Measurements from ENCODE around the gene FILIP1L.

FILIP1L gene

DNA sequence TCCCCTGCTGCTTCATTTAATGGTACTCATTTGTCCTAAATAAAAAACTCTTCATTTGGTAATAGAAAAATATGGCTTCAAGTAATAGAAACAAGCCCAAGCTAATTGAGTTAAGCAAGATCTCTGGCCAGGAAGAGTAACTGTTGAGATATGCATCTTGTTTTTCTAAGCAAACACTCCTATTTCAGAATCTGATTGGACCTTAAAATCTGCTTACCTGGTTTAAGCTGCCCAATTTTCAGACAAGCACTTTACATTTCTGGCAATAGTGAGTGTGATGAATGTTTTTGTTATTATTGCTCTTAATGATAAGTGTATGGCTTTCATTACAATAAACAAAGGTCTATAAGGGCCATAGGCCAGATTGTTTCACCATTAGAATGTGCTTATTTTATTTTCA, 210.4 kb downstream of the FILIP1L start:
- DNase-seq (no peak), ATAC-seq (ENCODE audit: insufficient read depth, low read depth) (no peak)
- no peak overlapping the region for H2AFZ ChIP-seq (ENCODE audit: low read depth, low read length)
- H3K27ac ChIP-seq (ENCODE audit: low read length) = no peak overlapping the region
- H4K20me1 ChIP-seq (ENCODE audit: insufficient read depth, low read length) = no peaks in the 10 kb centered on the region
- no peaks in the 10 kb centered on the region for H3K27me3 ChIP-seq (ENCODE audit: insufficient read depth, low read length, poor library complexity)
- no peaks in the 10 kb centered on the region for H3K4me1 ChIP-seq (ENCODE audit: insufficient read depth, low read length)
- H3K4me2 ChIP-seq (ENCODE audit: insufficient read depth, low read length) = no peak overlapping the region
- TF ChIP-seq, protein P1, sequence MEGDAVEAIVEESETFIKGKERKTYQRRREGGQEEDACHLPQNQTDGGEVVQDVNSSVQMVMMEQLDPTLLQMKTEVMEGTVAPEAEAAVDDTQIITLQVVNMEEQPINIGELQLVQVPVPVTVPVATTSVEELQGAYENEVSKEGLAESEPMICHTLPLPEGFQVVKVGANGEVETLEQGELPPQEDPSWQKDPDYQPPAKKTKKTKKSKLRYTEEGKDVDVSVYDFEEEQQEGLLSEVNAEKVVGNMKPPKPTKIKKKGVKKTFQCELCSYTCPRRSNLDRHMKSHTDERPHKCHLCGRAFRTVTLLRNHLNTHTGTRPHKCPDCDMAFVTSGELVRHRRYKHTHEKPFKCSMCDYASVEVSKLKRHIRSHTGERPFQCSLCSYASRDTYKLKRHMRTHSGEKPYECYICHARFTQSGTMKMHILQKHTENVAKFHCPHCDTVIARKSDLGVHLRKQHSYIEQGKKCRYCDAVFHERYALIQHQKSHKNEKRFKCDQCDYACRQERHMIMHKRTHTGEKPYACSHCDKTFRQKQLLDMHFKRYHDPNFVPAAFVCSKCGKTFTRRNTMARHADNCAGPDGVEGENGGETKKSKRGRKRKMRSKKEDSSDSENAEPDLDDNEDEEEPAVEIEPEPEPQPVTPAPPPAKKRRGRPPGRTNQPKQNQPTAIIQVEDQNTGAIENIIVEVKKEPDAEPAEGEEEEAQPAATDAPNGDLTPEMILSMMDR (IDR thresholded peaks at IDR 0.05; ENCODE audit: borderline replicate concordance, extremely low read depth, low read length, poor library complexity, severe bottlenecking) = no peak
- TF ChIP-seq EZH2 (IDR thresholded peaks at IDR 0.05; ENCODE audit: borderline replicate concordance, low read depth, low read length, severe bottlenecking) = no peak
- no peak overlapping the region for H3K4me3 ChIP-seq (ENCODE audit: low read depth in 1 of 2, low read length in 2 of 2)
- no peaks in the 10 kb centered on the region for H3K79me2 ChIP-seq (ENCODE audit: insufficient read depth, low read length)
- H3K9me3 ChIP-seq (ENCODE audit: insufficient read depth, low read length, severe bottlenecking) = no peaks in the 10 kb centered on the region
- H3K9ac ChIP-seq (ENCODE audit: low read depth, low read length) = no peak overlapping the region
- H3K36me3 ChIP-seq (ENCODE audit: insufficient read depth, low read length) = no peaks in the 10 kb centered on the region

DNA sequence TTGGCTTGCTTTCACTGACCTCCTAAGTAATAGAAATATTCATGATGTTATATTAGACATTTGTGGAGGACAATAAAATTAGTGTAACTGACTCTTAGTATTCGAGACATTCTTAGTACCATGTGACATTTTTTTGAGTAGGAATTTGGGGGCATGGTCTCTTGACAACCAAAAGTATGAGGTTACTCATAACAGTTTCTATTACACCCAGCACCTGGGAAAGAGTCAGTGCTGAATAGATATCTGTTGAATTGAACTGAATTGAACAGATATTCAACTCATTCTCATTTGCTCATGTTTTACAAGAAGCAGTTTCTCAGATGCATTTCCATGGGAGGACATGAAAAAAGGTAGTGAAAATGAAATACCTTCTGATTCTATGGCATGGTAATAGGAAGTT, 212.2 kb downstream of the FILIP1L start:
- ATAC-seq (ENCODE audit: insufficient read depth, low read depth) (no peak), DNase-seq (no peak)
- no peaks in the 10 kb centered on the region for H3K36me3 ChIP-seq (ENCODE audit: insufficient read depth, low read length)
- no peaks in the 10 kb centered on the region for H4K20me1 ChIP-seq (ENCODE audit: insufficient read depth, low read length)
- H3K4me1 ChIP-seq (ENCODE audit: insufficient read depth, low read length) = no peaks in the 10 kb centered on the region
- TF ChIP-seq, protein P1 (IDR thresholded peaks at IDR 0.05; ENCODE audit: borderline replicate concordance, extremely low read depth, low read length, poor library complexity, severe bottlenecking) = no peak
- no peak for TF ChIP-seq EZH2 (IDR thresholded peaks at IDR 0.05; ENCODE audit: borderline replicate concordance, low read depth, low read length, severe bottlenecking)
- no peak overlapping the region for H3K9ac ChIP-seq (ENCODE audit: low read depth, low read length)
- H3K27ac ChIP-seq (ENCODE audit: low read length) = no peak overlapping the region
- no peak overlapping the region for H2AFZ ChIP-seq (ENCODE audit: low read depth, low read length)
- no peaks in the 10 kb centered on the region for H3K9me3 ChIP-seq (ENCODE audit: insufficient read depth, low read length, severe bottlenecking)
- H3K27me3 ChIP-seq (ENCODE audit: insufficient read depth, low read length, poor library complexity) = no peaks in the 10 kb centered on the region
- no peaks in the 10 kb centered on the region for H3K79me2 ChIP-seq (ENCODE audit: insufficient read depth, low read length)
- H3K4me2 ChIP-seq (ENCODE audit: insufficient read depth, low read length) = no peak overlapping the region
- H3K4me3 ChIP-seq (ENCODE audit: low read depth in 1 of 2, low read length in 2 of 2) = no peak overlapping the region

DNA sequence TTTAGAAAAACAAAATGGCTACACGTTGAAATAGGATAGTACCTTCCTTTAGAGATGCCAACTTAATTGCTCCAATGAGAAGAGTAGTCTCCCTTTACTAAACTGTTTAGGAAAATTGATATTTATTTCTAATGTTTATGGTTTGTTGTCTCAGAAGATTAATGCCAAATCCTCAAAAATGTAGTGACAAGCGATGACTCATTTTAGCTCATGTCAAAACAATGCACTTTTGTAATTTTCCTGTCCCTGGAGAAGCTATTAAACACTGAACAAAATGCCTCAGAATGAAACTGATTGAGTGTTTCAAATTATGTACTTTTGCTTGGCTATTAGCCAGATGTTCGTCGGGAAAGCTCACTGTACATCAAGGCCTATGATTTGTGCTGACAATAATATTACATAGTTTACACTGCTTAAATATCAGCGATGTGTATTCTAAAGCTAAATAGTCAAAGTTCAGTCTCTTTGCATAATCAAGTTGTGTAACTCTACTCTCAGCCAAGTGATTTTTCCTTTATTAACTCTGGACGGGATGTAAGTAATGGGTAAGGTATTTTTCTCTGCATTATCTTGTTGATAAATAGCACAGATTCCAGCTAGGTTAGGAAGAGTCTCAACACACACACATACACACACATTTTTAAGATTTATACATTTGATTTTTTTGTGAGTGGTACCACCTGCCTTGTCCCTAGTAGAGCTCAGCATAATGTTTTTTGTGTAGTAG, 212.9 kb downstream of the FILIP1L start:
- no peak overlapping the region for H2AFZ ChIP-seq (ENCODE audit: low read depth, low read length)
- no peak overlapping the region for H3K27ac ChIP-seq (ENCODE audit: low read length)
- TF ChIP-seq, protein P1 (IDR thresholded peaks at IDR 0.05; ENCODE audit: borderline replicate concordance, extremely low read depth, low read length, poor library complexity, severe bottlenecking) = no peak
- no peak for TF ChIP-seq EZH2 (IDR thresholded peaks at IDR 0.05; ENCODE audit: borderline replicate concordance, low read depth, low read length, severe bottlenecking)
- H3K9me3 ChIP-seq (ENCODE audit: insufficient read depth, low read length, severe bottlenecking) = no peaks in the 10 kb centered on the region
- H3K27me3 ChIP-seq (ENCODE audit: insufficient read depth, low read length, poor library complexity) = no peaks in the 10 kb centered on the region
- no peak for DNase-seq
- no peak overlapping the region for H3K4me3 ChIP-seq (ENCODE audit: low read depth in 1 of 2, low read length in 2 of 2)
- no peak for ATAC-seq (ENCODE audit: insufficient read depth, low read depth)
- H3K36me3 ChIP-seq (ENCODE audit: insufficient read depth, low read length) = no peaks in the 10 kb centered on the region
- H3K79me2 ChIP-seq (ENCODE audit: insufficient read depth, low read length) = no peaks in the 10 kb centered on the region
- H3K4me2 ChIP-seq (ENCODE audit: insufficient read depth, low read length) = no peak overlapping the region
- no peak overlapping the region for H3K9ac ChIP-seq (ENCODE audit: low read depth, low read length)
- H4K20me1 ChIP-seq (ENCODE audit: insufficient read depth, low read length) = no peaks in the 10 kb centered on the region
- H3K4me1 ChIP-seq (ENCODE audit: insufficient read depth, low read length) = no peaks in the 10 kb centered on the region
